Duodenal mucosa (tissue), 2 donors: ENCODE measurements around the gene SLC26A2.

Experiments used
- H3K27ac ChIP-seq: one replicate; pipeline ENCODE4 v1.7.0; 2013; ENCODE audit warnings: low read depth, low read length
- H3K27me3 ChIP-seq, 2 donors: one replicate each; pipeline ENCODE4 v1.7.0; 2013; ENCODE audit warnings: low read length in 2 of 2, control low read depth in 1 of 2; ENCODE audit not compliant: insufficient read depth in 2 of 2, control insufficient read depth in 1 of 2
- H3K36me3 ChIP-seq, 2 donors: one replicate each; pipeline ENCODE4 v1.7.0; 2013; ENCODE audit warnings: low read length in 2 of 2, control low read depth in 1 of 2; ENCODE audit not compliant: insufficient read depth in 2 of 2, control insufficient read depth in 1 of 2
- H3K4me1 ChIP-seq, 2 donors: one replicate each; pipeline ENCODE4 v1.7.0; 2013; ENCODE audit warnings: low read length in 2 of 2, control low read depth in 1 of 2; ENCODE audit not compliant: insufficient read depth in 2 of 2, control insufficient read depth in 1 of 2
- H3K4me3 ChIP-seq, 2 donors: one replicate each; pipeline ENCODE4 v1.7.0; 2013; ENCODE audit warnings: low read length in 2 of 2, low read depth in 1 of 2
- H3K9ac ChIP-seq, 2 donors: one replicate each; pipeline ENCODE4 v1.7.0; 2013; ENCODE audit warnings: low read length in 2 of 2, low read depth in 1 of 2
- H3K9me3 ChIP-seq, 2 donors: one replicate each; pipeline ENCODE4 v1.7.0; 2013; ENCODE audit warnings: low read length in 2 of 2, control low read depth in 1 of 2; ENCODE audit not compliant: control insufficient read depth in 1 of 2

Gene SLC26A2

GRCh38 chr5:150034662-150035061 lies 74.1 kb downstream of the SLC26A2 start:
- Histone ChIP-seq H3K4me3 (no peak overlapping the region), H3K9ac (no peak overlapping the region), H3K27ac (no peak overlapping the region), H3K4me1 (no peaks in the 10 kb centered on the region), H3K27me3 (no peaks in the 10 kb centered on the region), H3K36me3 (peaks cover 63 to 90% of the 10 kb centered on the region in 2 donors), H3K9me3 (no peaks in the 10 kb centered on the region)

DNA sequence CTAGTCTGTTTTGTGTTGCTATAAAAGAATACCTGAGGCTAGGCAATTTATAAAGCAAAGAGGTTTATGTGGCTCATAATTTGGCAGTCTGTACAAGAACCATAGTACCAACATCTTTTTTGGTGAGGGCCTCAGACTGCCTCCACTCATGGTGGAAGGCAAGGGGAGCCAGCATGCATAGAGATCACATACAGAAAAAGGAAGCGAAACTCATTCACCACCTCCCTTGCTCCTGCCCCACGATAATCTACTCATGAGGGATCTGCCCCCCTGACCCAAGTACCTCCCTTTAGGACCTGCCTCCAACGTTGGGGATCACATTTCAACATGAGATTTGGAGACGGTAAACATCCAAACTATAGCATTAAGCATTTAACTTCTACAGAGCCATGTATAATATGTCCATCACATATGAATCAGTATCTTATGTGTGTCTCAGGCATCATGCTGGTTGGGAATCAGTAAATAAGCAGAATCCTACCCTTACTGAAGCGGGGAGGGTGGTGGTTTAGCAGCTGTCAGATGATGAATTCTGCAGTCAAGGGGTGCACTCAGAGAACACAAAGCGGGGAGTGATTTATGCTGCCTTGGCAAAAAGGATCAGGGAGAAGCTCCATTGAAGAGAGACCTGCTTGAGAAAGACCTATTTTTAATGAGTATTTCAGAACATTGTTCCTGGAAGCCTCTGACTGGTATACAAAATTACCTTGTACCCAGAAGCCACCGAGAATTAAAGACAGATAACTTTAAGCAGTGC lies 74.8 kb downstream of the SLC26A2 start:
- H3K9me3 ChIP-seq, result no peaks in the 10 kb centered on the region
- no peak overlapping the region for H3K27ac ChIP-seq
- H3K4me3 ChIP-seq, result no peak overlapping the region
- no peaks in the 10 kb centered on the region for H3K27me3 ChIP-seq
- no peaks in the 10 kb centered on the region for H3K4me1 ChIP-seq
- no peak overlapping the region for H3K9ac ChIP-seq
- H3K36me3 ChIP-seq, result peaks cover 62 to 85% of the 10 kb centered on the region in 2 donors

DNA sequence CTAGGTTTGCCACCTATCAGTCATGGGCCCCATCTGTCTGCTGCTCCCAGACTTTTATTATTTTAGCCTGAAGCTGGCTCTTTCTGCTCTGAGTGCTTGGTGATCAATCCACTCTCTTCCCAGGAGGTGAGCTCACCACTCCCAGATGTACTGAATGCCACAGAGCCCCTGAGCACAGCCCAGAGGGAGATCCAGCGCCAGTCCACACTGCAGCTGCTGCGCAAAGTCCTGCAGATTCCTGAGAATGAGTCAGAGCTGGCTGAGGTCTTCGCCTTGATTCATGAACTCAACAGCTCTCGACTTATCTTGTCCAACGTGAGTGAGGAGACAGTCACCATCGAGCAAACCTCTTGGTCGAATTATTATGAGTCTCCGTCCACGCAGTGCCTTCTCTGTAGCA lies 76.0 kb downstream of the SLC26A2 start:
- no peaks in the 10 kb centered on the region for H3K9me3 ChIP-seq
- H3K9ac ChIP-seq, result no peak overlapping the region
- H3K4me3 ChIP-seq, result no peak overlapping the region
- peaks cover 63 to 84% of the 10 kb centered on the region in 2 donors for H3K36me3 ChIP-seq
- no peak overlapping the region for H3K27ac ChIP-seq
- H3K27me3 ChIP-seq, result no peaks in the 10 kb centered on the region
- no peaks in the 10 kb centered on the region for H3K4me1 ChIP-seq
